ENCODE data around the gene PPM1G.
A peak's percentile ranks its signal among the peaks of the same experiment; 100 is the strongest.

PPM1G gene

DNA sequence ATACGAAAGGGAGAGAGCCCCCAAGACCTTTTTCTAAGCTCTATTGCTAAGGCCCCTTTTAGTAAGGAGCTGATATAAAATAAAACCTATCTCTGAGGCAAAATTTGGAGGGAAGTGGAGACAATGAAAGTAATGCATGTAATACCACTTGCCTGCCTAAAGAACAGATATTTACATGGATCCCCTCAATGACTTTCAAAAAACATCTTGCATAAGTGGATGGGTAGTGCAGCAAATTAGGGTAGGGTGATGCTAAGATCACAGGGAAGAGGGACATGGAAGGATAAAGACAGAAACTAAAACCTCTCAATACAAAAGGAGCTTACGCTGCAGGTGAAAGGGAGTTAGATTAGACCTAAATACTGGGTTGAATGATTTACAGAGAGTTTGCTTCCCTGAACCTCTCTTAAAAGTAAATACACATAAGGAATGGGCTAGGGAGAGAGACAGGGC lies 30.0 kb downstream of the PPM1G start:
- Histone ChIP-seq H3K4me3 (ENCODE audit: low read length) (peak overlapping the region; percentile 87), H3K36me3 (ENCODE audit: control insufficient read depth, insufficient read depth, low read length, severe bottlenecking) (peaks cover 69% of the 10 kb centered on the region), H3K9me3 (ENCODE audit: control insufficient read depth, low read length) (no peaks in the 10 kb centered on the region), H3K27me3 (replicated peaks; ENCODE audit: control insufficient read depth, insufficient read depth, low read length) (no peaks in the 10 kb centered on the region), H3K9ac (ENCODE audit: low read length) (peak overlapping the region; percentile 92), H3K4me1 (ENCODE audit: control insufficient read depth, insufficient read depth, low read length) (peaks cover 39% of the 10 kb centered on the region)
- DNase-seq (ENCODE audit: low read depth) = no peak

DNA sequence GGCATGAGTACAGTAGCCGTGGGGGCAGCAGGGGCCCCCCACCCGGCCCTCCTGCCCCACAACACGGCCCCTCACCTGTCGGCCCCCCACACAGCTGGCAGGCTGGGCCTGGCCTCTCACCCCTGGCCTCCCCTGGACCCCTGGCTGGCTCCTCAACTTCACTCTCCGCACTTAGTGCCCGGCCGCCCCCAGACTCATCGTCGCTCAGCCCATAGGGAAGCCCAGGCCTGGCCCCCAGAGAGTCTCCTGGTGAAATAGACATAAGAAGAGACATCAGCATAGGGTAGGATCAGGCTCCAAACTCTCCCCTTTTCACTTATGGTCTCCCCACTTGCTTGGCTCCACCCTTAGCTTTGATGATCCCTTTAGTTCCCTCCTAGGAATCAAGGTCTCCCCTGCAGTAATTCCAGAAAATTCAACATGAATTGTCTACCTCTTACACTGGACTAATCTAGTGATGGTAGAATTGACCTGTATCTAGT lies 30.5 kb downstream of the PPM1G start:
- no peaks in the 10 kb centered on the region for H3K9me3 ChIP-seq (ENCODE audit: control insufficient read depth, low read length)
- H3K9ac ChIP-seq (ENCODE audit: low read length) = peak overlapping the region; percentile 92
- peaks cover 40% of the 10 kb centered on the region for H3K4me1 ChIP-seq (ENCODE audit: control insufficient read depth, insufficient read depth, low read length)
- DNase-seq (ENCODE audit: low read depth) = no peak
- H3K36me3 ChIP-seq (ENCODE audit: control insufficient read depth, insufficient read depth, low read length, severe bottlenecking) = peaks cover 69% of the 10 kb centered on the region
- no peaks in the 10 kb centered on the region for H3K27me3 ChIP-seq (replicated peaks; ENCODE audit: control insufficient read depth, insufficient read depth, low read length)
- peak overlapping the region; percentile 87 for H3K4me3 ChIP-seq (ENCODE audit: low read length)

DNA sequence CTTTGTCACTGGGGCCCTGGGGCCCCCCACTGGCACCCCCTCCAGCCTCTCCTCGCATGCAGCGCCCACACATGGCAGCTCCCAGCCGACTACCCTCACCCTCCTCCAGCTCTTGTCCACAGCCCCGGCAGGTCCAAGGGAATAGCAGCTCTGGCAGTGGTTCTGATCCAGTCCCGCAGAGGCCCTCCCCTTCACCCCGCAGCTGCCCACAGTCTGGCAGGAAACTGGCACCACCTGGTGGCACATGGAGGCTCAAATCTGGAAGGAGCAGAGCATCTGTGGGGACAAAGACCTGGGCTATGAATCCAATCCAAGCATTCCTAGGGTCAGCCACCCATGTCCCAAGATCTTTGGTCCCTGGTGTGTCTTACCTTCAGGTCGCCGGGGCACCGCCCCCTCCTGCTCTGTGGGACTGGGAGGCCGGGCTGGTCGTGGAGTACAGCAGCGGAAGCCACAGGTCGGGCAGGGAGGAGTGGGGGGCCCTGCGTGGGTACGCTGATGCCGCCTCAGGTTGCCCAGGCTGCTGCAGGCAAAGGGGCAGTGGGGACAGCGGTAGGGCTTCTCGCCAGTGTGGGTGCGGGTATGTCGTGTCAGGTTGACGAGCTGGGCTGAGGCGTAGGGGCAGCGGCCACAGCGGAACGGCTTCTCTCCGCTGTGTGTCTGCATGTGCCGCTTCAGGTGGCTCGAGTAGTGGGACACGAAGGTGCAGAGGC lies 31.1 kb downstream of the PPM1G start:
- Histone ChIP-seq H3K36me3 (ENCODE audit: control insufficient read depth, insufficient read depth, low read length, severe bottlenecking) (peaks cover 69% of the 10 kb centered on the region), H3K4me3 (ENCODE audit: low read length) (no peak overlapping the region)

DNA sequence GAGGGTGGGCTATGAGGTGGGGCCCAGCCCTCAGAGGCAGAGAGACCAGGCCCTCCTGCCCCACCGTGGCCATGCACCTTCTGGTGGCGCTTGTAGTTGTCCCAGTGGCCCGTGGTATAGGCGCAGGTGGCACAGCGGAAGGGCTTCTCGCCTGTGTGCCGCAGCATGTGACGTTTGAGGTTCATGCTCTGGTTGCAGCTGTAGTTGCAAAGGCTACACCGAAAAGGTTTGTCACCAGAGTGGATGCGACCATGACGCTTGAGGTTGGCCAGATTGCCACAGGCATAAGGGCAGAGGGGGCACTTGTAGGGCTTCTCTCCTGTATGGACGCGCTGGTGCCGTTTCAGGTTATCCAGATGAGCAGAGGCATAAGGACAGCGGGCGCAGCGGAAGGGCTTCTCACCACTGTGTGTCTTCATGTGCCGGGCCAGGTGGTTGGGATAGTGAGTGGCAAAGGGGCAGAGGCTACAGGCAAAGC lies 31.7 kb downstream of the PPM1G start:
- Histone ChIP-seq H3K4me1 (ENCODE audit: control insufficient read depth, insufficient read depth, low read length) (peaks cover 50% of the 10 kb centered on the region), H3K9ac (ENCODE audit: low read length) (peak overlapping the region; percentile 5), H3K27me3 (replicated peaks; ENCODE audit: control insufficient read depth, insufficient read depth, low read length) (no peaks in the 10 kb centered on the region), H3K4me3 (ENCODE audit: low read length) (no peak overlapping the region), H3K9me3 (ENCODE audit: control insufficient read depth, low read length) (no peaks in the 10 kb centered on the region), H3K36me3 (ENCODE audit: control insufficient read depth, insufficient read depth, low read length, severe bottlenecking) (peaks cover 72% of the 10 kb centered on the region)
- no peak for DNase-seq (ENCODE audit: low read depth)

More for the DNA sequence above, 31.1 kb downstream of the PPM1G start:
- H3K9ac ChIP-seq (ENCODE audit: low read length) = peak overlapping the region; percentile 5
- peaks cover 44% of the 10 kb centered on the region for H3K4me1 ChIP-seq (ENCODE audit: control insufficient read depth, insufficient read depth, low read length)
- no peaks in the 10 kb centered on the region for H3K27me3 ChIP-seq (replicated peaks; ENCODE audit: control insufficient read depth, insufficient read depth, low read length)
- no peaks in the 10 kb centered on the region for H3K9me3 ChIP-seq (ENCODE audit: control insufficient read depth, low read length)
- no peak for DNase-seq (ENCODE audit: low read depth)

DNA sequence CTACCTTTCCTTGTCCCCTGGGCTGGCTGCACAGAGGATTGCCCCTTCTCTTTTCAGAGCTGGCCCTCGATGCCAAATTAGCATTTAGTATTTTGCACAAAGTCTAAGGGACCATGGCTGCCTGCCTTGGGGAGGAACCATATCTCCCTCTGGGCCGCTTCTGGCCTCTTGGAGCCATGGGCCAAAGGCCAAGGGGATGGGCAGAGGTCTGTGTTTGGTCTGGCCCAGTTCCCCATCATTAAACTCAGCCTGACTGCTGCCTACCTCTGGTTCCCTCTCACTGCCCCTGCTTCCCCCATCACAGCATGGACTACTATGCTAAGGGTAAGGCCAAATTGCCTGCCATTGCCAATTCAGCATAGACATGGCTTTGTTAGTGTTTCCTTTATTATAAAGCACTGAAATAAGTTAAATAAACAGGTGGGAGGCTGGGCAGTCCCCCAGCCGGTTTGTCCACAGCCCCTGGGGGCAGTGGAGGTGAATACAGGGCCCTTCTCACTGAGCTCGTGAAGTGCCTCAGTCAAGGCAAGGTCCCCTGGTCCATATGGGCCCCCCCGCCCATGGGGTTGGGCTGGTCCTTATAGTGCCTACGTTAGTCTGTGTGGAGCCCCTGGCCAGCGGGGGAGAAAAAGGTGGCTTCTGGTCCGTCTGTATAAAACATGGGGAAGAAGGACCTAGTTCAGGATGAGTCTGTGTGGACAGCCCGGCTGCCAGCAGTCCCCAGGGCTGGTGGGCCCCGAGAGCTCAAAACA lies 32.3 kb downstream of the PPM1G start:
- Histone ChIP-seq H3K4me1 (ENCODE audit: control insufficient read depth, insufficient read depth, low read length) (peaks cover 56% of the 10 kb centered on the region), H3K27me3 (replicated peaks; ENCODE audit: control insufficient read depth, insufficient read depth, low read length) (no peaks in the 10 kb centered on the region), H3K4me3 (ENCODE audit: low read length) (no peak overlapping the region), H3K9me3 (ENCODE audit: control insufficient read depth, low read length) (no peaks in the 10 kb centered on the region), H3K36me3 (ENCODE audit: control insufficient read depth, insufficient read depth, low read length, severe bottlenecking) (peaks cover 73% of the 10 kb centered on the region), H3K9ac (ENCODE audit: low read length) (no peak overlapping the region)
- no peak for DNase-seq (ENCODE audit: low read depth)

DNA sequence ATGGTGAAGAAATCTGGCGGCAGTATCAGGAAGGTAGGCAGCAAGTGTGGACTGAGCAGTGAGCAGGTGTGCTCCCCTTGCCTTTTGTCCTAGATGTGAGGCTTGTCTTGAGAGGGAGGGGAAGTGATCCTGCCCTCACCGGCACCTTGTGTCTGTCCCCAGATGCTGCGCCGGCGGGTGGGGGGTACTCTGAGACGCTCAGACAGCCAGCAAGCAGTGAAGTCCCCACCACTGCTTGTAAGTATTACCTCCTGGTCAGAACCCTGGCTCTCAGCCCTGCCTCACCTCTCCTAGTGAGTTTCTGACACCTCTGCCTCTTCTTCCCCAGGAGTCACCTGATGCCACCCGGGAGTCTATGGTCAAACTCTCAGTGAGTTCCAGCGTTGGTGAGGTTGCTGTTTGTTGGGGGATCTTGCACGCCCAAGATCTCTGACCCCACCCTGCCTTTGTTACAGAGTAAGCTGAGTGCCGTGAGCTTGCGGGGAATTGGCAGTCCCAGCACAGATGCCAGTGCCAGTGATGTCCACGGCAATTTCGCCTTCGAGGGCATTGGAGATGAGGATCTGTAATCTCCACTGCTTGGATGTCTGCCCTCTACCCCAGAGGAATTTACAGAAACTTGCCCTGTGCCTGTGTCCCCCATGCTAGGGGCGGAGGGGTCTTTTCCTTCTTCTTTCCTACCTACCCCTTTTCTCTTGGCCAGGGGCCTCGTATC lies 33.1 kb downstream of the PPM1G start:
- no peak overlapping the region for H3K9ac ChIP-seq (ENCODE audit: low read length)
- no peaks in the 10 kb centered on the region for H3K27me3 ChIP-seq (replicated peaks; ENCODE audit: control insufficient read depth, insufficient read depth, low read length)
- H3K4me3 ChIP-seq (ENCODE audit: low read length) = no peak overlapping the region
- H3K9me3 ChIP-seq (ENCODE audit: control insufficient read depth, low read length) = no peaks in the 10 kb centered on the region
- H3K36me3 ChIP-seq (ENCODE audit: control insufficient read depth, insufficient read depth, low read length, severe bottlenecking) = peaks cover 66% of the 10 kb centered on the region
- H3K4me1 ChIP-seq (ENCODE audit: control insufficient read depth, insufficient read depth, low read length) = peaks cover 60% of the 10 kb centered on the region
- DNase-seq (ENCODE audit: low read depth) = no peak

DNA sequence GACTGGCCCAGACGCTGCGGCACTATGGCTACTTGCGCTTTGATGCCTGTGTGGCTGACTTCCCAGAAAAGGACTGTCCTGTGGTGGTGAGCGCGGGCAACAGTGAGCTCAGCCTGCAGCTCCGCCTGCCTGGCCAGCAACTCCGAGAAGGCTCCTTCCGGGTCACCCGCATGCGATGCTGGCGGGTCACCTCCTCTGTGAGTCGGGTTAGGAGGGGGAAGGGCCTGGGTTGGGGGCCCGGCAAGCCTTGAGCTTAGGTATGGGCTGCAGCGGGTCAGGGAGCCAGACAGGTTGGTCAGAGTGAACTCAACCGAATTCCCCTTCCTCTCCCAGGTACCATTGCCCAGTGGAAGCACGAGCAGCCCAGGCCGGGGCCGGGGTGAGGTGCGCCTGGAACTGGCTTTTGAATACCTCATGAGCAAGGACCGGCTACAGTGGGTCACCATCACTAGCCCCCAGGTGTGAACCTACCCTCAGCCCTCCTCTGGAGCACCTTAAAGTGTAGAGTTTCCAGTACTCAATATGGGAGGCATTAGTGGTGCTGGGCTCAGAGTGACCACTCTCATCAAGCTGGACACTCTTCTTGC lies 33.8 kb downstream of the PPM1G start:
- H3K4me3 ChIP-seq (ENCODE audit: low read length) = no peak overlapping the region
- no peak for DNase-seq (ENCODE audit: low read depth)
- no peaks in the 10 kb centered on the region for H3K27me3 ChIP-seq (replicated peaks; ENCODE audit: control insufficient read depth, insufficient read depth, low read length)
- H3K9me3 ChIP-seq (ENCODE audit: control insufficient read depth, low read length) = no peaks in the 10 kb centered on the region
- no peak overlapping the region for H3K9ac ChIP-seq (ENCODE audit: low read length)
- peaks cover 58% of the 10 kb centered on the region for H3K4me1 ChIP-seq (ENCODE audit: control insufficient read depth, insufficient read depth, low read length)
- peaks cover 66% of the 10 kb centered on the region for H3K36me3 ChIP-seq (ENCODE audit: control insufficient read depth, insufficient read depth, low read length, severe bottlenecking)

DNA sequence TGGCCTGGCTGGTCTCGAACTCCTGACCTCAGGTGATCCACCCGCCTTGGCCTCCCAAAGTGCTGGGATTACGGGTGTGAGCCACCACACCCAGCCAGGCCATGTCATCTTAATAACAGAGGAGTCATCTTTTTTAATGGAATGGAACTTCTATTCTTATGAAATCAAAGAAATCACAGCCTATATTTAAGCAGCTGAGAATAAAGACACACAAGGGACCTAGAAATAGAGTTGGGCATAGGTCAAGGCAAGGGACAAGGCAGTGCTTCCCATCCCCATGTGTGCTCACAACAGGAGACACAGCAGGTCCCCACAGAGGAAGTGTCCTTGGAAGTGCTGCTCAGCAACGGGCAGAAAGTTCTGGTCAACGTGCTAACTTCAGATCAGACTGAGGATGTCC lies 35.8 kb downstream of the PPM1G start:
- Histone ChIP-seq H3K27me3 (replicated peaks; ENCODE audit: control insufficient read depth, insufficient read depth, low read length) (no peaks in the 10 kb centered on the region), H3K9ac (ENCODE audit: low read length) (no peak overlapping the region), H3K4me3 (ENCODE audit: low read length) (no peak overlapping the region), H3K4me1 (ENCODE audit: control insufficient read depth, insufficient read depth, low read length) (peaks cover 52% of the 10 kb centered on the region), H3K36me3 (ENCODE audit: control insufficient read depth, insufficient read depth, low read length, severe bottlenecking) (peaks cover 68% of the 10 kb centered on the region), H3K9me3 (ENCODE audit: control insufficient read depth, low read length) (no peaks in the 10 kb centered on the region)
- DNase-seq (ENCODE audit: low read depth) = no peak

DNA sequence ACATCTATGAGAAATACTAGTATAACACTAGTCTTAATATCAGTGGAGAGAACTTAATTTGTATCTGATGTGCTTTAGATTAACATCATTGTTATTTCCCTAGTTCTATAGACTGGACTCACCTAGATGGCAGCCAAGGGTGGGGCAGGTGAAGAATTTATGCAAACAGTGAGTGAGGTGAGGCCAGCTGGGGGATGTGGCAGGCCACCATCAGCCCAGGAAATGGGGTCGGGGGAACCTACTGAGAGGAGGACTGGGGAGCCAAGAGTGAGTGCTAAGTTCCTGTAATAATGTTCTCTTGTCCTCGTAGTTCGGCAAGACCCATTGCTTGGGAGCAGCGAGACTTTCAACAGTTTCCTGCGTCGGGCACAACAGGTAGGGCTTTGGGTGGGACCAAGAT lies 36.5 kb downstream of the PPM1G start:
- no peak for DNase-seq (ENCODE audit: low read depth)
- Histone ChIP-seq H3K9ac (ENCODE audit: low read length) (peak overlapping the region; percentile 99), H3K27me3 (replicated peaks; ENCODE audit: control insufficient read depth, insufficient read depth, low read length) (no peaks in the 10 kb centered on the region), H3K9me3 (ENCODE audit: control insufficient read depth, low read length) (no peaks in the 10 kb centered on the region), H3K4me3 (ENCODE audit: low read length) (no peak overlapping the region), H3K36me3 (ENCODE audit: control insufficient read depth, insufficient read depth, low read length, severe bottlenecking) (peaks cover 68% of the 10 kb centered on the region), H3K4me1 (ENCODE audit: control insufficient read depth, insufficient read depth, low read length) (peaks cover 47% of the 10 kb centered on the region)

DNA sequence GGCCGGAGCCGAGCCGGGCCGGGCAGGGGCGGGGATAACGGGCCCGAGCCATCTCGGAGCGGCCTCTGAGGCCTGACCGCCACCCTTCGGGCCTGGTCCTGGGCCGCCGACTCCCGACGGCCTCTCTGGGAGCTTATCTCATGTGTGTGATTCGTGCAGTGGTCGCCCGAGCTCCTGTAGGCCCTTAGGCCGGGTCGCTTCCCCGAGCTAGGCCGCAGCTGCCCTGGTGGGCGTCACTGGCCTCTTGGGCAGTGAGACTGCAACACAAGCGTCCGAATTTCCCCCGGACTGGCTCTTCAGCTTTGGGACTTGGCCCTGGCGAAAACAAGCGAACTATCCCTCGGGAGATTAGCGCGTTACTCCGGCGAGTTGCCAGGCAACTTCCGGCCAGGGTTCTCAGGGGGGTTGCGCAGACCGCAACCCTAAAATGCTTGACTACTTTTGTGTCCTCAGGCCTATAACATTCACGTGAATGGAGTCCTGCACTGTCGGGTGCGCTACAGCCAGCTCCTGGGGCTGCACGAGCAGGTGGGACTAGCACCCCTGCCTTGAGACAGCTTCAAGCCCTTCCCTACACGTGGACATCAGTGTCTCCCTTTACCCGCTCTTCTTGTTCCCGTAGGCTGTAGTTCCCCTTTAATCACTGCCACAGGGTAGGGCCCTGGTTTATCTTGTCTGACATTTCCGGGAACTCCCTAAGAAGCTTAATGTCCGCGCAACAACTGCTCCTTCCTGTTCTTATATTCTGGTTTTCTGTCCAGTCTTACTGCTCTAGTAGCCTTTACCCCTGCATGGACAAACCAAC lies 38.4 kb downstream of the PPM1G start:
- no peaks in the 10 kb centered on the region for H3K9me3 ChIP-seq (ENCODE audit: control insufficient read depth, low read length)
- peaks cover 35% of the 10 kb centered on the region for H3K4me1 ChIP-seq (ENCODE audit: control insufficient read depth, insufficient read depth, low read length)
- DNase-seq (ENCODE audit: low read depth) = peak; percentile 59
- H3K27me3 ChIP-seq (replicated peaks; ENCODE audit: control insufficient read depth, insufficient read depth, low read length) = no peaks in the 10 kb centered on the region
- peak overlapping the region; percentile 99 for H3K9ac ChIP-seq (ENCODE audit: low read length)
- H3K36me3 ChIP-seq (ENCODE audit: control insufficient read depth, insufficient read depth, low read length, severe bottlenecking) = peaks cover 68% of the 10 kb centered on the region
- H3K4me3 ChIP-seq (ENCODE audit: low read length) = peak overlapping the region; percentile 96
